Measurements from ENCODE around the gene KY. TPM values are rescaled to one million over a fixed set of nuclear protein-coding genes. Genes with fewer than 3 reads are reported as not detected.

KY gene
- total RNA-seq, 2 experiments from 2014 or later: not detected

- Histone ChIP-seq H3K36me3 (ENCODE audit: insufficient read depth, low read length) (no peaks in the 10 kb centered on the region), H4K20me1 (ENCODE audit: insufficient read depth, low read length) (no peaks in the 10 kb centered on the region), H3K9me2 (ENCODE audit: insufficient read depth, low read length) (no peaks in the 10 kb centered on the region), H3K4me2 (ENCODE audit: low read length) (no peak overlapping the region), H3K27ac (ENCODE audit: low read depth, low read length, poor library complexity, severe bottlenecking) (no peak overlapping the region), H3K4me1 (ENCODE audit: insufficient read depth, low read length, poor library complexity, severe bottlenecking) (no peaks in the 10 kb centered on the region), H3K4me3 (ENCODE audit: low read depth, low read length, poor library complexity, severe bottlenecking) (no peak overlapping the region), H2AFZ (ENCODE audit: low read length) (no peak overlapping the region), H3K79me2 (ENCODE audit: insufficient read depth, low read depth, low read length) (no peaks in the 10 kb centered on the region), H3K9me3 (ENCODE audit: low read length) (no peaks in the 10 kb centered on the region)
- CTCF ChIA-PET (ENCODE audit: unreplicated experiment): no interaction called here
- BruUV-seq (replicated peaks): no TSS peak
- no peak for DNase-seq (ENCODE audit: low spot score)
- intact Hi-C loops (cut with micrococcal nuclease; ENCODE audit: unreplicated experiment): no loop called here
- POLR2A ChIA-PET: no interaction called here
- TF ChIP-seq CTCF (conservative IDR thresholded peaks at IDR 0.05; ENCODE audit: low read length): no peak
- TF ChIP-seq EZH2phosphoT487 (IDR thresholded peaks at IDR 0.05; ENCODE audit: borderline replicate concordance, low read depth, low read length): no peak
Observed at GRCh38 chr3:134619884-134620445, 30.9 kb downstream of the KY start.

GRCh38 chr3:134619301-134619615, 31.6 kb downstream of the KY start:
- H4K20me1 ChIP-seq (ENCODE audit: insufficient read depth, low read length): no peaks in the 10 kb centered on the region
- no TSS peak for BruUV-seq (replicated peaks)
- no peaks in the 10 kb centered on the region for H3K4me1 ChIP-seq (ENCODE audit: insufficient read depth, low read length, poor library complexity, severe bottlenecking)
- TF ChIP-seq EZH2phosphoT487 (IDR thresholded peaks at IDR 0.05; ENCODE audit: borderline replicate concordance, low read depth, low read length) (no peak), CTCF (conservative IDR thresholded peaks at IDR 0.05; ENCODE audit: low read length) (no peak)
- ChIA-PET POLR2A (no interaction called here), CTCF (ENCODE audit: unreplicated experiment) (no interaction called here)
- no peak overlapping the region for H2AFZ ChIP-seq (ENCODE audit: low read length)
- no peaks in the 10 kb centered on the region for H3K9me3 ChIP-seq (ENCODE audit: low read length)
- no peak for DNase-seq (ENCODE audit: low spot score)
- no peaks in the 10 kb centered on the region for H3K36me3 ChIP-seq (ENCODE audit: insufficient read depth, low read length)
- intact Hi-C loops (cut with micrococcal nuclease; ENCODE audit: unreplicated experiment): no loop called here
- no peaks in the 10 kb centered on the region for H3K79me2 ChIP-seq (ENCODE audit: insufficient read depth, low read depth, low read length)
- no peak overlapping the region for H3K4me3 ChIP-seq (ENCODE audit: low read depth, low read length, poor library complexity, severe bottlenecking)
- no peak overlapping the region for H3K4me2 ChIP-seq (ENCODE audit: low read length)
- H3K9me2 ChIP-seq (ENCODE audit: insufficient read depth, low read length): no peaks in the 10 kb centered on the region
- H3K27ac ChIP-seq (ENCODE audit: low read depth, low read length, poor library complexity, severe bottlenecking): no peak overlapping the region

GRCh38 chr3:134618478-134619300, 32.1 kb downstream of the KY start:
- no peaks in the 10 kb centered on the region for H3K4me1 ChIP-seq (ENCODE audit: insufficient read depth, low read length, poor library complexity, severe bottlenecking)
- H3K36me3 ChIP-seq (ENCODE audit: insufficient read depth, low read length): no peaks in the 10 kb centered on the region
- TF ChIP-seq EZH2phosphoT487 (IDR thresholded peaks at IDR 0.05; ENCODE audit: borderline replicate concordance, low read depth, low read length) (no peak), CTCF (conservative IDR thresholded peaks at IDR 0.05; ENCODE audit: low read length) (no peak)
- no peak for DNase-seq (ENCODE audit: low spot score)
- no peak overlapping the region for H2AFZ ChIP-seq (ENCODE audit: low read length)
- H4K20me1 ChIP-seq (ENCODE audit: insufficient read depth, low read length): no peaks in the 10 kb centered on the region
- H3K79me2 ChIP-seq (ENCODE audit: insufficient read depth, low read depth, low read length): no peaks in the 10 kb centered on the region
- H3K4me3 ChIP-seq (ENCODE audit: low read depth, low read length, poor library complexity, severe bottlenecking): no peak overlapping the region
- no TSS peak for BruUV-seq (replicated peaks)
- H3K4me2 ChIP-seq (ENCODE audit: low read length): no peak overlapping the region
- no peaks in the 10 kb centered on the region for H3K9me2 ChIP-seq (ENCODE audit: insufficient read depth, low read length)
- H3K27ac ChIP-seq (ENCODE audit: low read depth, low read length, poor library complexity, severe bottlenecking): no peak overlapping the region
- ChIA-PET CTCF (ENCODE audit: unreplicated experiment) (no interaction called here), POLR2A (no interaction called here)
- no peaks in the 10 kb centered on the region for H3K9me3 ChIP-seq (ENCODE audit: low read length)
- intact Hi-C loops (cut with micrococcal nuclease; ENCODE audit: unreplicated experiment): no loop called here

Data from OCI-LY7 (cell line).